Amniotic stem cell (primary cell): ENCODE measurements around the gene TMCC1.
"Not testable (repeated sequence)": the region's sequence is repeated elsewhere in the genome, so short reads cannot be mapped to it uniquely, and the experiment has no call there.

ENCODE experiments used
- DNase-seq: peaks from one replicate; lab custom pipeline; 2025; lab: John Stamatoyannopoulos, UW

TMCC1 gene

DNA sequence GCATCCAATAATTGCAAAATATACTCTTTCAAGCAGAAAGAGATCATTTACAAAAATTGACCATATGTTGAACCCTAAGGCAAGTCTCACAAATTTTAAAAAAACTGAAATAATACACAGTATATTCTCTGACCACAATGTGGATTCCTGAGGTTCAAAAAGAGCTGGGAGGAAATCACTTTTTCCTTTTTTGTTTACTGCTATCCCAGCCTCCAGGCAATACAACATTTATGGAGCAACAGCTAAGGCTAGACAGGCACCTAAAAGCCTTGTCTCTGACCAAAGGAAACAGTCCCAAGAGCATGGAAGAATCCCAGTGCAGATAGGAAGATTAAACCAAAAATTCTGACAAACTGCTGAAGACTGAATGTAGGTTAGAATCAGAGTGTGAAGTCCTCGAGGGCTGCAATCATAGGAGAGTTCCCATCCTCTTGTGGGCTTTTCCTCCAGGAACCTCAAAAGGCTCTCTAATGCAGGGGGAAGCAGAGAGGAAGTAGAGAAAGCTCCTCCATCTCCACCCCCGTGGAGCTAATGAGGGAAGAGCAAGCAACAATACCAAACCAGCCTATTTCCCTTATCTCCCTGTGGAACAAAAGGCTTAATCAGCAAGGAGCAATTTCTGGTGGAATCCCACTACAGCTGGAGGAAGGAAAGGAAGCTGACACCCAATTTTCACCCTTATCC lies 57.0 kb downstream of the TMCC1 start:
- no peak for DNase-seq

DNA sequence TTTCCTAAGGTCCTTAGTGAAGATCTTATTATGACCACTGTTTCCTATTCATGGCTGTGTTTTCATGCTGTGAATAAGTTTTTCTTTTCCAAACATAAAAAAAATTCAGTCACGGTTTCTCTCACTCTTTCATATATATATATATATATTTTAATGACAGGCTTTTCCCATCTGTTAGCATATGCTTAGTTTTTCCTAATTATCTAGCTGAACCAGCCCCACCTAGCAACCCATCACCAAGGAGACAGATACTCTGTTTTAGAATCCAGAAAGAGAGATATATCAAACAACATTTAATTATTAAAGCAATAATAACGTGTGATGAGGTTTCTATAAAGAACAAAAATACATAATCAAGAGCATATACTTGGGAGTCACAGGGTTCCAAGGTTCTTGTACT lies 58.3 kb downstream of the TMCC1 start:
- DNase-seq = no peak

DNA sequence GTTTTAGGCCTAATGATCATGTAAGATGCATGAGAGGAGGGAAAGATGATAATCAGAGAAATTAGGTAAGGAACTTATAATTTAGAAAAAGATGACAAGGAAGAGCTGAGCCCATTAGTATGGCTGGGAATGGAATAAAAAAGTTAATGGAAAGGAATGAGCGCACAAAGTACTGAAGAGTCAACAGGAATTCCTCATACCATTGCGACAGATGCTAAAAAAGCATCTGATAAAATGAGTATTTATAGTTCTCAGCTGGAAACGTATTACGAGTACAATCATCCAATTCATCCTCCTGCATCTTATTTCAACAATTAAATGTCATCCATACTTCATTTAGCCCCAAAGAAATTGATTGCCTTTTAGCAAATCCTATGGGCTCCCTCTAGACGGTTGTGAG lies 58.9 kb downstream of the TMCC1 start:
- no peak for DNase-seq

DNA sequence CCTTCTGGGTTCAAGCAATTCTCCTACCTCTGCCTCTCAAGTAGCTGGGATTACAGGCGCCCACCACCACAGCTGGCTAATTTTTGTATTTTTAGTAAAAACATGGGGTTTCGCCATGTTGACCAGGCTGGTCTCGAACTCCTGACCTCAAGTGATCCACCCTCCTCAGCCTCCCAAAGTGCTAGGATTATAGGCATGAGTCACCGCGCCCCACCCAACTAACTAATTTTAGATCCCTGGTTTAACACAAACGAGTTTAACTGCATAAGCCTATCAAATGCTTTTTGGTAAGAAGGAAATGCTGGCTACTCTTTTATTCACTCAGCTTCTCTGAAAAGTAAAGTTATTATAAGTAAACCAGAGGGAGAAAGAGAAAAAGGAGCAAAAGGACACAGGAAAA lies 61.6 kb downstream of the TMCC1 start:
- DNase-seq = not testable (repeated sequence)

DNA sequence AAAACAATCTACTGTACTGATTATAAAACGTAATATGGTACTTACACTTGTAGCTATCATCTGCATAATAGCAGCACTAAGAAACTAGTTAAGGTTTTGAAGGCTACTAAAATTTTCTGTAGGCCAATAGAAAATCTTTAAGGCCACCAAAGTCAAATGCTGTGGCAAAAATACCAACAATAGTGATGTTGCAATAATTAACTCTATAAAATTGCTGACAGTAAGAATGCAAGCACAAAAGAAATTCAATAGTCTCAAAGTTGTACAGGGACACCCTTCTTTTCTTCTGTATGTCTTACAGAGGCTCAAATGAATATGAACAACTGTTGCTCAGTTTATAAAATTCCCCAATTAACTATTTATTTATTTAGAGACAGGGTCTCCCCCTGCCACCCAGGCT lies 62.0 kb downstream of the TMCC1 start:
- DNase-seq = no peak

DNA sequence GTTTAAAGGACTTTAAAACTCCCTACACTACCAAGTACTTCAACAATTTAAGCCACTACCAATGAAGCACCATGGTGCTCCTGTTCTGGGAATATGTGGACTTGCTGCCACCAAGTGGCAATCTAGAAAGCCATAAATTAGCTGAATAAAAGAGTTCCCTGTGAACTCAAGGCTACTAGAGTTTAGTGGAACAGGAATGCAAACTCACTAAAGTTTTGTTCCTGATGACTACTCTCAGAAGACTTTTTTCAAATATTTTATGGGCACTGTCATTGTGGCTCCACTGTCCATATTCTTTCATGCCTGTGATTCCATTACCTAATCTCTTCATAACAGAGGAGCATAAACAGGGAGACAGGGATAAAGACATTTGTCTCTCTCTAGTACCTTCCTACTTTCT lies 63.9 kb downstream of the TMCC1 start:
- DNase-seq = peak; percentile 84

DNA sequence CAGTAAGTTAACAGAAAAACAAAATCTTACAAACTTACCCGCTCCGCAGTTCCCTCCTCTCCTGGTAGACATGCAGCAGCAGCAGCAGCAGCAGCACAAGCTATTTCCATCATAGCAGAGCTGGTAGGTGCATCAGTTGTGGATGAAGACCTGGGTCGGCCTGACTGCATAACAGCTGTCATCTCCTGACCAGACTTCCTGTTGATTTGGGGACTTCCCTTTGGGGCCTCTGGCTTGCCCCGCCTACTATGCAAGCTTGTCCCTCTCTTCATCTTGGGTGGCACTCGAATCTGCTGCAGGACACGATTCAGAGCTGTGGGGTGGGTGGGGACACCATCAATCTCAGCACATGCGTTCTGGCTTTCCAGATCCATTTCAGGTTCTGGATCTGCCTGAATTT lies 65.7 kb downstream of the TMCC1 start:
- DNase-seq = no peak

DNA sequence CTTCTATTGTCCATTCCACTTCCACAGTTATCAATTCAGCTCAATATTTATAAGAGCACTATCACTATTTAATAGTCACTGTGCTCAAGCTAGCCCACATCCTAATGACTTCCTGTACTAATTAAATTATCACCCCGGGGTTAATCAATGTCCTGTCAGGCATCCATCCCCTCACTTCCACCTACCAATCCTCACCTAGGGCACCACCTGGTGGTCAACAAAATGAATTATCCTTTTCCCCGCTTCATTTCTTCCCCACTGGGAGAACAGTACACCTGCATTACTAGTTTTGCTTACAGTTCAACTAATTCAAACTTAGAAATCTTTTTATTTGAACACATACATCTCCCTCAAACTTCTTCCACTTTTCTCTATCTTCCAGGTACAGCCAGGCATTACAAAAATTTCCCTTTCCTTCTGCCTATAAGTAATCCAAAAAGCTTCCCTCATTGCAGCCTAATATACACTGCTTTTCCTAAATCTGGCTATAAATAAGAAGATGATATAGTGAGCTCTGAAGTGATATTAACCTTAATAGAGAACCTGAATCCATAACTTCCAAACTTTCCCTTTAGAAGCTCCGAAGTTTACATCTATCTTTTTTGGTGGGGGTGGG lies 68.5 kb downstream of the TMCC1 start:
- DNase-seq = peak; percentile 5

DNA sequence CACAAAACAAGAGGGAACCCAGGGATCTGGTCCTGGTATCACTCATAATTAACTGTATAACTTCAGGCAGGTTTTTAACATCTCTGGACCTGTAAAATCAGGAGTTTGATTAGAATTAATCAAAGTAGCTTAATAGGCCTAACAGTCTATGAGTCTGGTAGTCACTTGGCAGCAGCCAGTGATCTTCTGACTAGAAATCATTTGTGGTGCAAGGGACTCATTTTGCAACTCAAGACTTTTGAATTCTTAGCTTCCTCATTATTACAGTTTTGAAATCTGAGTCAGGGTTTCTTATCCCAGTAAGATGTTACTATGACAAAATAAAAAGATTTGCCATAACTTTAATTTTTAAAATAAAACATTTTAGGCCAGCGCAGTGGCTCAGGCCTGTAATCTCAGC lies 70.8 kb downstream of the TMCC1 start:
- no peak for DNase-seq

DNA sequence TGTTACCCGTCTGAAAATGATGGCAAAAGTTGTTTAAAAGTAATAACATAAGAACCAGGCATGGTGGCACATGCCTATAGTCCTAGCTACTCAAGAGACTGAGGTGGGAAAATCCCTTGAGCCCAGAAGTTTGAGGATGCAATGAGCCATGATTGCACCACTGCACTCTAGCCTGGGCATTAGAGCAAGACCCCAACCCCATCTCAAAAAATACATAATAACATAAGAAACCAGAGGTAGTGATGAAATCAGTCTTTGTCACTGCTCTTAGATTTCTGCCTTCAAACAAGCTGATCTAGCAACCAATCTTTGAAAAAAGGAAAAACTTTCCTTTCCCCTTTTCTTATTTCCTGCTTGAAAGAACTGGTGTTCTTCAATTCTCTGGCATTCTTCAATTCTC lies 71.3 kb downstream of the TMCC1 start:
- DNase-seq = no peak

DNA sequence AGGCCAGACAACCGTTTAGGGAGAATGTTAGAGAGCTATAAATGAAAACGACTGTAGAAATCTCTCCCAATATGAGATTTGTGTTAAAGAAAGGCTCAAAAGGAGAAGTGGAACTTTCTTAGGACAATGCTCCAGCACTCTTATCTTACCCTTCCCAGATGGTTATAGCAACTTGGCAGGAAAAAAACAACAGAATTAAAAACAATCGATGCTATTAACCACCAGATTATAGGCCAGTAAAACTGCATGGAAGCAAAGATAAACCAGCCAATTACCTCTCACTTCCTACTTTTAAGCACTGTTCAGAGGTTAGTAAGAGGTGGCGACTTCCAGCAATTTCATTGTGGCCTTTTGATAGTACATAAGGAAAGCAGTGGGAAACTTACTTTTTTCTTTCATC lies 72.9 kb downstream of the TMCC1 start:
- no peak for DNase-seq

DNA sequence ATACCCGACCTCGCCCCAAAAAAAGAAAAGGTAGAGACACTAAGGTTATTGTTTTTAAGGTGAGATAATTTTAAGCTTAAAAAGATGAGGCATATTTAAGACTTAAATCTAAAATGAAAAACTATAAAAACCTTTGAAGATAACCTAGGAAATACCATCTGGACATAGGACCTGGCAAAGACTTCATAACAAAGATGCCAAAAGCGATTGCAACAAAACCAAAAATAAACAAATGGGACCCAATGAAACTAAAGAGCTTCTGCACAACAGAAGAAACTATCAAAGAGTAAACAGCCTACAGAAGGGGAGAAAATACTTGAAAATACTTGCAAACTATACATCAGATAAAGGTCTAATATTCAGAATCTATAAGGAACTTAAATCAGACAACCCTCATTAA lies 80.9 kb downstream of the TMCC1 start:
- DNase-seq = no peak

DNA sequence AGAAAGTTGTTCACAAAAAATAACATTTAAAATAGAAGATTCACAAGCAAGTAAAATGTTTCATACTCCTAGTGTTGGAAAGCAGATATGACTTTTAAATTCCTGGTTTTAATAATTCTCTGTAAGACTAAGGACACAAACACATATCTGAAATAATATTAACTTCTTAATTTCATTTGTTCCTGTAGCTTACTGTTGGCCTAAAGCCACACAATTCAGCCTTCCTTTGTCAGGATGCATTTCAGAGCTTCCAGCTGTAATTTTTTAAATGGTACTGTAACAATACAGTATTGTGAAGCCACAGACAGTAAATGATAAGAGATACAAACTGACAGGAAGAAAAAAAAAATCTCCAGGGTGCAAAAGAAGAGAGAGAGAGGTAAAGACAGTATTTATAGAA lies 84.2 kb downstream of the TMCC1 start:
- DNase-seq = no peak

DNA sequence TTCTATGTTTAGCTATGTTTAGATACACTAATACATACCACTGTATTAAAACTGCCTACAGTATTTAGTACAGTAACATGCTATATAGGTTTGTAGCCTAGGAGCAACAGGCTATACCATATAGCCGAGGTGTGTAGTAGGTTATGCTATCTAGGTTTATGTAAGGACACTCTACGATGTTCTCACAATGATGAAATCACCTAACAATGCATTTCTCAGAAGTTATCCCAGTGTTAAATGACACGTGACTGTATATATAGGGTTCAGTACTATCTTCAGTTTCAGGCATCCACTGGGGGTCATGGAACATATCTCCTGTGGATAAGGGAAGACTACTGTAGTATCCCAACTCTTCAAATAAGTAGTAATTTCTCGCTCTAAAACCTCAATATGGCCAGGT lies 97.4 kb downstream of the TMCC1 start:
- DNase-seq = no peak

DNA sequence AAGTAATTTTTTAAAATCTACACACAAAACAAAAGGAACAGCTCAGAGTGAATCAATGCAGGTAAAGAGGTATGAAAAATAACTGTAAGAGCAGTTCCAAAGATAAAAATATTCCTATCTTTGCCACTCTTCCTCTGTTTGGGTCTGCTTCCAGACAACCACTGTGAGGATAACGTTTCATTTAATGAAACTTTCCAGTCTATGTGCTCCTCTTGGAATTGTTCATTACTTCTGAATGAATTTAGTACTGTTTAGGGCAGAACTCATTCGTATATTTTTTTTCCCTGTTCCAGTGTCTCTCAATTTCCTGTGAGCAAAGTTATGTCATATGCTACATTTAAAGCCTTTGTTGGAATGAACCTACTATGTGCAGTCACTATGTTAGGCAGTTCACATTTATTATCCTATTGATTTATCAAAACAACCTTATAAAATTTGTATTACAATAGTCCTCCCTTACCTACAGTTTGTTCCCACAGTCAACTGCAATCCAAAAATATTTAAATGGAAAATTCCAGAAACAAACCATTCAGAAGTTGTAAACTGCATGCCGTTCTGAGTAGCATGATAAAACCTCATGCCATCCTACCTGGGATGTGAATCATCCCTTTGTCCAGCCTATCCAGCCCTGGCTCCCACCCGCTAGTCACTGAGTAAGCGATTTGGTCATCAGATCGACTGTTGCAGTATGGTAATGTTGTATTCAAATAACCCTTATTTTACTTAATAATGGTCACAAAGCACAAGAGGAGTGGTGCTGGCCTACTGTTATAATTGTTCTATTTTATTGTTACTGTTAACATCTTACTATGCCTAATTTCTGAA lies 98.1 kb downstream of the TMCC1 start:
- DNase-seq = no peak

DNA sequence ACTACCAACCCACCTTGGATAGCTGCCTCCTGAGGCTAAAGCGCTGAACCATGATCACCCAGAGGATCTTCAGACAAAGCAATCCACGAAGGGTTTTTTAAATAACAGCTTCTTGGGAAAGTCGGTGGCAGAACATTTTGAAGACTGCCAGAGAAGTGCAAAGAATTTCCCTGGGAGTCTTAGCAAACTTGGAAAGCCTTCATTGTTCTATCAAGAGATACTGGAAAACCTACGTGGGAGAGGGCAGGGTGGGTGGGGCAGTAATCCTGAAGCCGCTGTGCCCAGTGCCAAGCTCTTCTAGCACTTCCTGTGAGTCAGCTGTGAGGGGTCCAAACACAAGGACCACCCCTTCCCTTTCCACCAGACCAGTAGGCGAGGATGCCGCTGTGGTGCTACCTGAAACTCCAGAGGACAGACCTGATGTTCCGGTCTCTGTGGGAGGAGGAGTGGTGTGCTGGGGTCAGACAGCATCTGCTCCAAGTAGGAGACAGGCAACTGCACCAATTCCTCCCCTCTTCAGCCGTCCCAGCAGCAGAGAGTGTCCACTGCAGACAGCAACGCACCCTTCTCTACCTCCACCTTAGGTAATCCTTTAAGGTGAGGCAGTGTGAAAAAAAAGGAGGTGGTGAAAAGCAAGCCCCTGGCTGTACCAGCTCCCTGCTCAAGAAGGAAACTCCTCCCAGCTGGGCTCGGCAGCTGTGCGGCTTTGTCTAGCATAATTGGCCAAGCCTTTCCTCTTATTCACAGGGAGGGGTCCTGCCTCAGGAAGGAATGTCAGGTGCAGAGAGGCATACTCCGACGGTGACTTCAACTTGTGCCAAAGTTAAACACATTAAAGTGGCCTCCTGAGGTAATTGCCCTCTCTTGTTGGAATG lies 99.0 kb downstream of the TMCC1 start:
- no peak for DNase-seq

DNA sequence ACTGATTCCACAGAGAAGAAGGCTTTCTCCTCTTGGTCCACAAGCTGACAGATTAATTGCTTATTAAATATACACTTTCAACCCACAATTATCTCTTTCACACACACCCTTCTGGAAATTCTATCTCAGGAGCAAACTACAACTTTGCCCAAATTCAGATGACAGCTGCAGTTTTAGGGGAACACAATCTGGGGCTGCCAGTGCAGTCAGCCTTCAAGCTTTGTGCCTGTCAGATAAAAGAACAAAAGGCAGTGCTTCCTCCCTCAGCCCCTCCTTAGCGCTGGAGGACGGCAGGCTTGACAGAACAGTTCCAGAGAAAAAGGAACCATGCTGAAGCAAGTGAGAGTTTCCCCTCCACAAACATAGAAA lies 99.6 kb downstream of the TMCC1 start:
- DNase-seq = no peak

DNA sequence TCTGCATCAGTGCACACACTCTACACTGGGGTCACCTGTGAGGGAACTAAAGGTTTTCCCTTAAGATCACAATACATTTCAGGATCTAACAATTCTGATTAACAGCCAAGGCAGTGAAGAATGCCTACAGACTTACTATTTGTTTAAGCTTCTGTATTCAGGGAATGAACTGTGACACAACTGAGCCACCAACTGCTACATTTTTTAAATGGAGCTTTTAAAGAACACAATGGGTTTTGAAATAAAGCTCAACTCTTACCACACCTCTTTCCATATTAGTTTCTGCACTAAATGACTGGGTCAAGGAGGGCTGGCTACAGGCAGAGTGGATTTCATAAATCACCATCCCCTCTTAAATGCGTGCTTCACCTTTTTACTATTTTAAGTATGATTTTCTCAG lies 100.2 kb downstream of the TMCC1 start:
- DNase-seq = no peak

DNA sequence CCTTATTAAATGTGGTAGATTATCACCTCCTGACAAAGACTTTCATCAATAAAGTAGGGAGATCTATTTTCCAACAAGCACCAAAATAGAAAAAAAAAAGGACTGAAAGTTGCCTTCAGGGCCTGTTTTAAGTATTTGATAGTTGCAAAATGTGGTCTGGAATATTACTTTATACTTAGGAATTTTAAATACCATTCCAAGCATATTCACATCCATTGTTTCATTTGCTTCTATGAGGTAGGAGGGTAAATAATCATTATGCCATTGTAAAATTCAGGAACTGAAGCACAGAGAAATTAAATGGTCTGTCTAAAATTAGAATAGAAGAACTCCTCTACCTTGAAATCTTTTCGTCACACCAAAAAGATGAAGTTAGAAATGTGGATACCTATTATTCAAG lies 110.0 kb downstream of the TMCC1 start:
- no peak for DNase-seq

DNA sequence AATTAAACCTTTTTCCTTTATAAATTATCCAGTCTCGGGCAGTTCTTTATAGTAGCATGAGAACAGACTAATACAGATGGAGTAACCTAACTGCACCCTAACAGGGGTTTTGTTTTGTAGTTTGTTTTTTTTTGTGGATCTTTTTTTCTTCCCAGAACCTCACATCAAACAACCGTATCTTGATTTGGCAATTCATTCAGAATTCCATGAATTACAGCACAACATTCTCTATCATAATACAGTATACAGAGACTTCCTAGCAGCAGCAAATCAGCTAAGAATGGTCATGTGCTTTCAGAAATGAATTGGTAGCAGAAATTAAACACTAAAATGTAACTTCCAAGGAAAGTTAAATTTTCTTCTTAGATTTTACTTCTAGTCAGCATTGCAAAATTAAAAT lies 114.6 kb downstream of the TMCC1 start:
- DNase-seq = no peak

DNA sequence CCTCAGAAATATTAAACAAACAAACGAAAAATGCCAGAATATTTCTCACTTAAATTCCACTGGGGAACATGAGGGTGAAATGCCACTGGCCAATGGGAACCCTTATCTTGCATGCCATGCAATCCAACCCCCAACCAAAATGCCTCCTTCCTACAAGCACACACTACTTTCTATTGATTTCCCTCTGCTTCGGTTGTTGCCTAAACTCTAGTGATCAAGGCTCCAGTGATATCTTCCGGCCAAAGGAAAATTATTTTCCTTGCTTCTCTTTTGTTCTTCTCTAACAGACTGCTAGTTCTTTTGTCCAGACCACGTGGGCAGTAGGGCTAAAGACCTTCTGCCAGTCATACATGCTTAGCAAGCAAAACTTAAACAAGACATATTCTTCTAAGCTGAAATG lies 115.7 kb downstream of the TMCC1 start:
- no peak for DNase-seq

DNA sequence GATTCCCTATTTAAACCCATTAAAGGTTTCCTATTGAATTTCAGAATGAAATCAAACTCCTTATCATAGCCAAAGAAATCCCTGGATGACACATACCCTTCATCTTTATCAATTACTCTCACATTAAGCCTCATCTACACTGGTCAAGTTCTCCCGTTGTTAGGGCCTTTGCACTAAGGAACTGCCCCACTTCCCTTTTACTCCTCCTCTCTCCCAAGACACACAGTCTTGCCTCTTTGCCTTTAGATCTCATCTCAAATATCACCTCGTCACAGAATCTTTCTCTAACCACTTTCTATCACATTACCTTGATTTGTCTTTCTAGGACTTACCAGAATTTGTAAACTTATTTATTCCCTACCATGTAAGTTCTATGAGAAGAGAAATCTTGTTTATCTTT lies 117.6 kb downstream of the TMCC1 start:
- no peak for DNase-seq
